ENCODE measurements around the gene BRSK1.

BRSK1 gene

GRCh38 chr19:55259540-55260210 is 24.1 kb upstream of the BRSK1 start:
- H3K4me3 ChIP-seq (replicated peaks; ENCODE audit: low read depth, low read length): peak overlapping the region; percentile 56
- peak; percentile 7 for DNase-seq (ENCODE audit: low read depth)
- TF ChIP-seq, protein P1, sequence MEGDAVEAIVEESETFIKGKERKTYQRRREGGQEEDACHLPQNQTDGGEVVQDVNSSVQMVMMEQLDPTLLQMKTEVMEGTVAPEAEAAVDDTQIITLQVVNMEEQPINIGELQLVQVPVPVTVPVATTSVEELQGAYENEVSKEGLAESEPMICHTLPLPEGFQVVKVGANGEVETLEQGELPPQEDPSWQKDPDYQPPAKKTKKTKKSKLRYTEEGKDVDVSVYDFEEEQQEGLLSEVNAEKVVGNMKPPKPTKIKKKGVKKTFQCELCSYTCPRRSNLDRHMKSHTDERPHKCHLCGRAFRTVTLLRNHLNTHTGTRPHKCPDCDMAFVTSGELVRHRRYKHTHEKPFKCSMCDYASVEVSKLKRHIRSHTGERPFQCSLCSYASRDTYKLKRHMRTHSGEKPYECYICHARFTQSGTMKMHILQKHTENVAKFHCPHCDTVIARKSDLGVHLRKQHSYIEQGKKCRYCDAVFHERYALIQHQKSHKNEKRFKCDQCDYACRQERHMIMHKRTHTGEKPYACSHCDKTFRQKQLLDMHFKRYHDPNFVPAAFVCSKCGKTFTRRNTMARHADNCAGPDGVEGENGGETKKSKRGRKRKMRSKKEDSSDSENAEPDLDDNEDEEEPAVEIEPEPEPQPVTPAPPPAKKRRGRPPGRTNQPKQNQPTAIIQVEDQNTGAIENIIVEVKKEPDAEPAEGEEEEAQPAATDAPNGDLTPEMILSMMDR (IDR thresholded peaks at IDR 0.05; ENCODE audit: low read length, missing control alignments): no peak

- DNase-seq (ENCODE audit: low read depth): no peak
- no peak overlapping the region for H3K4me3 ChIP-seq (replicated peaks; ENCODE audit: low read depth, low read length)
- TF ChIP-seq, protein P1 (IDR thresholded peaks at IDR 0.05; ENCODE audit: low read length, missing control alignments): no peak
Observed at GRCh38 chr19:55261671-55262126, 22.1 kb upstream of the BRSK1 start.

GRCh38 chr19:55262359-55262758 is 21.4 kb upstream of the BRSK1 start:
- no peak overlapping the region for H3K4me3 ChIP-seq (replicated peaks; ENCODE audit: low read depth, low read length)
- no peak for DNase-seq (ENCODE audit: low read depth)
- TF ChIP-seq, protein P1 (IDR thresholded peaks at IDR 0.05; ENCODE audit: low read length, missing control alignments): no peak

DNA sequence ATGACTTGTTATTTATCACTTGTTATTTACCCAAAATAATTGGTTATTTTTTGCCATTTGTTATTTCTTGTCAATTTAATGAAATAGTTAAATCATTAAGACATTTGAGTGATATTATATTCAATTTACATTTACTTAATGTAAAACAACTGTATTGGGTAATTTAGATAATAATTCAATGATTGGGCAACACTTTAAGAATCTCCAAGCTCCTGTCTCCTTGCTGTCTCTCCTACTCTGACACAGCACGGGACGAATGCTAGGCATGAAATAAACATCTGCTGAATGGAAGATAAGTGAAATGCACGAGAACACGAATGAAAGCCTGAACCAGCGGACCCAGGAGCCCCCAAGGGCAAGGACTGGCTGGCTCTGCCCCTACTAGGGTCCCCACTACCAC is 19.3 kb upstream of the BRSK1 start:
- H3K4me3 ChIP-seq (replicated peaks; ENCODE audit: low read depth, low read length): no peak overlapping the region
- TF ChIP-seq, protein P1 (IDR thresholded peaks at IDR 0.05; ENCODE audit: low read length, missing control alignments): no peak
- DNase-seq (ENCODE audit: low read depth): no peak

GRCh38 chr19:55265173-55265572 is 18.6 kb upstream of the BRSK1 start:
- no peak for DNase-seq (ENCODE audit: low read depth)
- TF ChIP-seq, protein P1 (IDR thresholded peaks at IDR 0.05; ENCODE audit: low read length, missing control alignments): no peak
- no peak overlapping the region for H3K4me3 ChIP-seq (replicated peaks; ENCODE audit: low read depth, low read length)

- H3K4me3 ChIP-seq (replicated peaks; ENCODE audit: low read depth, low read length): no peak overlapping the region
- no peak for DNase-seq (ENCODE audit: low read depth)
- TF ChIP-seq, protein P1 (IDR thresholded peaks at IDR 0.05; ENCODE audit: low read length, missing control alignments): no peak
Observed at GRCh38 chr19:55265723-55266386, 17.9 kb upstream of the BRSK1 start.
